T47D (cell line): ENCODE data around the gene B4GALNT1.

Experiments
- DNase-seq, 2 experiments: peaks; one replicate each; pipeline versions ENCODE4 v3.0.0 to v3.0.0-alpha.2; 2011 to 2012; ENCODE audit warnings: low read depth in 1 of 2, low spot score in 1 of 2
- JUND ChIP-seq: IDR thresholded peaks from 2 replicates; pipeline ENCODE4 v1.6.1; 2012; ENCODE audit warnings: low read depth
- in situ Hi-C: cut with HindIII; loops from 2 replicates; pipeline ENCODE4 v1.10.0; 2016; ENCODE audit warnings: low sequenced_read_pairs, low pct_unique_long_range_greater_than_20kb

The B4GALNT1 gene

GRCh38 chr12:57614178-57614947 is 18.6 kb downstream of the B4GALNT1 start:
- TF ChIP-seq JUND: no peak
- peak; percentile 71 to 82 for DNase-seq
- in situ Hi-C loops: no loop called here

GRCh38 chr12:57613427-57614109 is 19.4 kb downstream of the B4GALNT1 start:
- in situ Hi-C loops: no loop called here
- no peak for TF ChIP-seq JUND
- DNase-seq: no peak

- no peak for TF ChIP-seq JUND
- no peak for DNase-seq
- in situ Hi-C loops: no loop called here
These were observed 20.1 kb downstream of the B4GALNT1 start for GRCh38 chr12:57612711-57613426.

GRCh38 chr12:57611827-57612710 is 20.9 kb downstream of the B4GALNT1 start:
- no peak for TF ChIP-seq JUND
- in situ Hi-C loops: no loop called here
- DNase-seq: no peak

GRCh38 chr12:57611108-57611826 is 21.7 kb downstream of the B4GALNT1 start, which contains the start of gene ARHGEF25:
ARHGEF25 (plus strand) TSS chr12:57611435; CDS start chr12:57611895, 460 bp downstream.
- DNase-seq: peak; percentile 45 to 74
- in situ Hi-C loops: no loop called here
- TF ChIP-seq JUND: no peak

- in situ Hi-C loops: no loop called here
- no peak for TF ChIP-seq JUND
- no peak for DNase-seq
These were observed 22.4 kb downstream of the B4GALNT1 start for GRCh38 chr12:57610554-57611107.

GRCh38 chr12:57609781-57610553 is 23.0 kb downstream of the B4GALNT1 start:
- no peak for TF ChIP-seq JUND
- in situ Hi-C loops: no loop called here

GRCh38 chr12:57609101-57609780 is 23.8 kb downstream of the B4GALNT1 start:
- TF ChIP-seq JUND: no peak
- in situ Hi-C loops: no loop called here
- no peak for DNase-seq

More at GRCh38 chr12:57609781-57610553, 23.0 kb downstream of the B4GALNT1 start:
- DNase-seq: no peak

GRCh38 chr12:57607958-57608663 is 24.9 kb downstream of the B4GALNT1 start:
- TF ChIP-seq JUND: no peak
- DNase-seq: no peak
- in situ Hi-C loops: no loop called here
